ENCODE measurements around the gene PTTG1. TPM values are rescaled to one million over a fixed set of nuclear protein-coding genes. Genes with fewer than 3 reads are reported as not detected.

The PTTG1 gene
- total RNA-seq, 1 experiment from 2014 or later: 262 TPM

- BruUV-seq (replicated peaks): no TSS peak
- no peak overlapping the region for H2AFZ ChIP-seq
- H3K27me3 ChIP-seq (ENCODE audit: insufficient read depth, low read depth): no peaks in the 10 kb centered on the region
- intact Hi-C loops (cut with micrococcal nuclease; ENCODE audit: unreplicated experiment): no loop called here
- ChIA-PET POLR2A (ENCODE audit: unreplicated experiment) (no interaction called here), CTCF (no interaction called here)
- peaks cover 44% of the 10 kb centered on the region for H3K4me1 ChIP-seq (replicated peaks; ENCODE audit: insufficient read depth)
- no peak for DNase-seq
- H4K20me1 ChIP-seq (ENCODE audit: insufficient read depth): no peaks in the 10 kb centered on the region
- H3K4me2 ChIP-seq: peak overlapping the region; percentile 83
- TF ChIP-seq EZH2 (IDR thresholded peaks at IDR 0.05; ENCODE audit: low read depth): no peak
- TF ChIP-seq CTCF (conservative IDR thresholded peaks at IDR 0.05): no peak
- H3K4me3 ChIP-seq: peak overlapping the region; percentile 80; the same call in 1 of the 2 replicates
- H3K79me2 ChIP-seq (ENCODE audit: low read depth): peaks cover 46% of the 10 kb centered on the region
- H3K9me2 ChIP-seq (ENCODE audit: insufficient read depth): no peaks in the 10 kb centered on the region
- no peaks in the 10 kb centered on the region for H3K9me3 ChIP-seq (ENCODE audit: insufficient read depth, low read depth)
- peaks cover 5% of the 10 kb centered on the region; the same call in 1 of the 2 replicates for H3K36me3 ChIP-seq (ENCODE audit: low read depth)
- H3K27ac ChIP-seq: no peak overlapping the region
- H3F3A ChIP-seq (ENCODE audit: insufficient read depth, low read depth): peaks cover 11% of the 10 kb centered on the region; the same call in 1 of the 2 replicates
Measured at GRCh38 chr5:160423099-160423498, 1.4 kb downstream of the PTTG1 start.

GRCh38 chr5:160427607-160428006 lies 6.0 kb downstream of the PTTG1 start:
- POLR2A ChIA-PET (ENCODE audit: unreplicated experiment): no interaction called here
- peaks cover 10% of the 10 kb centered on the region; the same call in 1 of the 2 replicates for H3K36me3 ChIP-seq (ENCODE audit: low read depth)
- no peak for DNase-seq
- TF ChIP-seq CTCF (conservative IDR thresholded peaks at IDR 0.05): no peak
- no peaks in the 10 kb centered on the region for H3K9me3 ChIP-seq (ENCODE audit: insufficient read depth, low read depth)
- H3K4me2 ChIP-seq: no peak overlapping the region
- peaks cover 30% of the 10 kb centered on the region for H3K79me2 ChIP-seq (ENCODE audit: low read depth)
- no peaks in the 10 kb centered on the region for H4K20me1 ChIP-seq (ENCODE audit: insufficient read depth)
- BruUV-seq (replicated peaks): no TSS peak
- 0 out of 2 replicates have a peak, but pooled peaks cover 8% of the 10 kb centered on the region for H3F3A ChIP-seq (ENCODE audit: insufficient read depth, low read depth)
- H3K27me3 ChIP-seq (ENCODE audit: insufficient read depth, low read depth): no peaks in the 10 kb centered on the region
- no peaks in the 10 kb centered on the region for H3K9me2 ChIP-seq (ENCODE audit: insufficient read depth)
- H3K4me3 ChIP-seq: no peak overlapping the region
- CTCF ChIA-PET: no interaction called here
- no peak overlapping the region for H2AFZ ChIP-seq
- intact Hi-C loops (cut with micrococcal nuclease; ENCODE audit: unreplicated experiment): no loop called here
- H3K27ac ChIP-seq: no peak overlapping the region
- peaks cover 23% of the 10 kb centered on the region for H3K4me1 ChIP-seq (replicated peaks; ENCODE audit: insufficient read depth)

- TF ChIP-seq CTCF (conservative IDR thresholded peaks at IDR 0.05) (no peak), EZH2 (IDR thresholded peaks at IDR 0.05; ENCODE audit: low read depth) (no peak)
- Histone ChIP-seq H3F3A (ENCODE audit: insufficient read depth, low read depth) (0 out of 2 replicates have a peak, but pooled peaks cover 3% of the 10 kb centered on the region), H3K4me1 (replicated peaks; ENCODE audit: insufficient read depth) (no peaks in the 10 kb centered on the region), H4K20me1 (ENCODE audit: insufficient read depth) (no peaks in the 10 kb centered on the region), H3K79me2 (ENCODE audit: low read depth) (no peaks in the 10 kb centered on the region), H3K27ac (no peak overlapping the region), H3K9me2 (ENCODE audit: insufficient read depth) (no peaks in the 10 kb centered on the region), H3K27me3 (ENCODE audit: insufficient read depth, low read depth) (no peaks in the 10 kb centered on the region), H2AFZ (no peak overlapping the region), H3K4me3 (no peak overlapping the region), H3K9me3 (ENCODE audit: insufficient read depth, low read depth) (no peaks in the 10 kb centered on the region), H3K4me2 (no peak overlapping the region), H3K36me3 (ENCODE audit: low read depth) (peaks cover 5% of the 10 kb centered on the region; the same call in 1 of the 2 replicates)
- no peak for DNase-seq
- BruUV-seq (replicated peaks): no TSS peak
- ChIA-PET POLR2A (ENCODE audit: unreplicated experiment) (no interaction called here), CTCF (no interaction called here)
- intact Hi-C loops (cut with micrococcal nuclease; ENCODE audit: unreplicated experiment): no loop called here
Measured at GRCh38 chr5:160432196-160432595, 10.5 kb downstream of the PTTG1 start.

Measured in PC-9 (cell line).